GM12865 (cell line): ENCODE measurements around the gene POLD1.

Experiments
- DNase-seq: peaks from one replicate; pipeline ENCODE4 v3.0.0; 2010; ENCODE audit warnings: low read depth
- H3K4me3 ChIP-seq: 2 replicates; pipeline ENCODE4 v1.5.1; 2011; ENCODE audit warnings: mild to moderate bottlenecking, low read depth, low read length, control low read depth
- TF ChIP-seq, protein P1 (sequence below): IDR thresholded peaks from 2 replicates; pipeline ENCODE4 v1.5.1; 2011; ENCODE audit warnings: low read length, control low read depth, low read depth, inconsistent platforms; ENCODE audit not compliant: insufficient read depth; ENCODE audit errors: missing control alignments

Gene POLD1

GRCh38 chr19:50399368-50399745 lies 15.2 kb downstream of the POLD1 start:
- TF ChIP-seq, protein P1, sequence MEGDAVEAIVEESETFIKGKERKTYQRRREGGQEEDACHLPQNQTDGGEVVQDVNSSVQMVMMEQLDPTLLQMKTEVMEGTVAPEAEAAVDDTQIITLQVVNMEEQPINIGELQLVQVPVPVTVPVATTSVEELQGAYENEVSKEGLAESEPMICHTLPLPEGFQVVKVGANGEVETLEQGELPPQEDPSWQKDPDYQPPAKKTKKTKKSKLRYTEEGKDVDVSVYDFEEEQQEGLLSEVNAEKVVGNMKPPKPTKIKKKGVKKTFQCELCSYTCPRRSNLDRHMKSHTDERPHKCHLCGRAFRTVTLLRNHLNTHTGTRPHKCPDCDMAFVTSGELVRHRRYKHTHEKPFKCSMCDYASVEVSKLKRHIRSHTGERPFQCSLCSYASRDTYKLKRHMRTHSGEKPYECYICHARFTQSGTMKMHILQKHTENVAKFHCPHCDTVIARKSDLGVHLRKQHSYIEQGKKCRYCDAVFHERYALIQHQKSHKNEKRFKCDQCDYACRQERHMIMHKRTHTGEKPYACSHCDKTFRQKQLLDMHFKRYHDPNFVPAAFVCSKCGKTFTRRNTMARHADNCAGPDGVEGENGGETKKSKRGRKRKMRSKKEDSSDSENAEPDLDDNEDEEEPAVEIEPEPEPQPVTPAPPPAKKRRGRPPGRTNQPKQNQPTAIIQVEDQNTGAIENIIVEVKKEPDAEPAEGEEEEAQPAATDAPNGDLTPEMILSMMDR = no peak
- no peak for DNase-seq

DNA sequence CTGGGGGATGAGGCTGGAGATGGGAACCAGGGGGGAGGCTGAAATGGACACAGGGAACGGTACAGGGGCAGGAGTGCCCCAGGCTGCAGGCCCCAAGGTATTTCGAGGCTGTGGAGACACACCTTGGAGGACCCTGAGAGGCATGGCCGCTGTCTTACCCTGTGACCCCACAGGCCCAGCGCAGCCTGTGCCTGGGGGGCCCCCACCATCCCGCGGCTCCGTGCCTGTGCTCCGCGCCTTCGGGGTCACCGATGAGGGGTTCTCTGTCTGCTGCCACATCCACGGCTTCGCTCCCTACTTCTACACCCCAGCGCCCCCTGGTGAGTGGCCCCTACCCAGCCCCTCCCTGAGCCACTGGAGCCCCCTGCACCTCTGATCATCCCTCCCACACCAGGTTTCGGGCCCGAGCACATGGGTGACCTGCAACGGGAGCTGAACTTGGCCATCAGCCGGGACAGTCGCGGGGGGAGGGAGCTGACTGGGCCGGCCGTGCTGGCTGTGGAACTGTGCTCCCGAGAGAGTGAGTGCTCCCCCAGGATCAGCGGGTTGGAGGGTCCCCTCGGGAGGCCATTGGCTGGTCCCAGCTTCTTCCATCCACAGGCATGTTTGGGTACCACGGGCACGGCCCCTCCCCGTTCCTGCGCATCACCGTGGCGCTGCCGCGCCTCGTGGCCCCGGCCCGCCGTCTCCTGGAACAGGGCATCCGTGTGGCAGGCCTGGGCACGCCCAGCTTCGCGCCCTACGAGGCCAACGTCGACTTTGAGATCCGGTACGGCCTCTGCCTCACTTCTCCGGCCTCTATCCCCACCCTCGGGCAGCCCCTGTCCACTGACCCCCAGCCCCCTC lies 17.7 kb downstream of the POLD1 start:
- TF ChIP-seq, protein P1 = no peak
- H3K4me3 ChIP-seq = no peak overlapping the region
- no peak for DNase-seq

More at GRCh38 chr19:50399368-50399745, 15.2 kb downstream of the POLD1 start:
- no peak overlapping the region for H3K4me3 ChIP-seq

- TF ChIP-seq, protein P1 = no peak
- H3K4me3 ChIP-seq = no peak overlapping the region
- DNase-seq = no peak
Measured at GRCh38 chr19:50402544-50403301, 18.6 kb downstream of the POLD1 start.

GRCh38 chr19:50406156-50406820 lies 22.1 kb downstream of the POLD1 start:
- DNase-seq = no peak
- no peak overlapping the region for H3K4me3 ChIP-seq
- TF ChIP-seq, protein P1 = no peak

- DNase-seq = no peak
- TF ChIP-seq, protein P1 = no peak
Measured at GRCh38 chr19:50406829-50407228, 22.7 kb downstream of the POLD1 start.

DNA sequence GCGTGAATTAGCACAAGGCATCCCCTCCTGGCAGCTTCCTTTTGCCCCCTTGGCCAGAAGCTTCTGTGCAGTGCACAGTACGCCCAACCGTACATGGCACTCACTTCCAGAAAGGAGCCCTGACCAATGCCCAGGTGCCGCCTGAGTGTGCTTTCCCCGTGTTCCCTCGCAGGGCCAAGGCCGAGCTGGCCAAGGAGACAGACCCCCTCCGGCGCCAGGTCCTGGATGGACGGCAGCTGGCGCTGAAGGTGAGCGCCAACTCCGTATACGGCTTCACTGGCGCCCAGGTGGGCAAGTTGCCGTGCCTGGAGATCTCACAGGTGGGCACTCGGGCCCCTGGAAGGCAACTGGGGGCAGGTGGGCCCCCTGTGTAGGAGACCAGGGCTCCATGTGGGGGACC lies 25.2 kb downstream of the POLD1 start:
- DNase-seq = no peak
- no peak overlapping the region for H3K4me3 ChIP-seq
- TF ChIP-seq, protein P1 = no peak

More at GRCh38 chr19:50406829-50407228, 22.7 kb downstream of the POLD1 start:
- no peak overlapping the region for H3K4me3 ChIP-seq
